Aorta (tissue), 5 donors: ENCODE measurements around the gene SUN1. TPM values are rescaled to one million over a fixed set of nuclear protein-coding genes. Genes with fewer than 3 reads are reported as not detected.

Source experiments
- ATAC-seq: fragments of 200-7000 bp; cut with Tn5 transposase; one replicate; pipeline ENCODE4 v1.9.1; 2022; ENCODE audit warnings: moderate library complexity; ENCODE audit not compliant: low FRiP score
- DNase-seq, 2 donors: peaks; one replicate each; pipeline ENCODE4 v3.0.0-alpha.2; 2020
- H3K27ac ChIP-seq, 2 donors: one replicate each; pipeline ENCODE4 v1.5.1; 2013; ENCODE audit warnings: low read length in 2 of 2, mild to moderate bottlenecking in 2 of 2, moderate library complexity in 2 of 2, control low read depth in 1 of 2, inconsistent platforms in 1 of 2, low read depth in 1 of 2
- H3K27me3 ChIP-seq, 2 donors: one replicate each; pipeline ENCODE4 v1.6.1; 2013; ENCODE audit warnings: control low read depth in 1 of 2, low read length in 1 of 2, mild to moderate bottlenecking in 1 of 2, moderate library complexity in 1 of 2; ENCODE audit not compliant: insufficient read depth in 2 of 2, control insufficient read depth in 1 of 2
- H3K36me3 ChIP-seq, 2 donors: one replicate each; pipeline ENCODE4 v1.6.1; 2013; ENCODE audit warnings: control low read depth in 1 of 2, low read length in 1 of 2, mild to moderate bottlenecking in 1 of 2; ENCODE audit not compliant: insufficient read depth in 2 of 2, control insufficient read depth in 1 of 2
- H3K4me1 ChIP-seq, 2 donors: one replicate each; pipeline ENCODE4 v1.6.1; 2013; ENCODE audit warnings: low read length in 2 of 2, control low read depth in 1 of 2, mild to moderate bottlenecking in 1 of 2, moderate library complexity in 1 of 2; ENCODE audit not compliant: insufficient read depth in 2 of 2, control insufficient read depth in 1 of 2
- H3K4me3 ChIP-seq, 2 donors: one replicate each; pipeline ENCODE4 v1.5.1; 2013; ENCODE audit warnings: low read length in 2 of 2, control low read depth in 1 of 2, mild to moderate bottlenecking in 1 of 2
- H3K9me3 ChIP-seq: one replicate; pipeline ENCODE4 v1.6.1; 2013; ENCODE audit warnings: mild to moderate bottlenecking, low read length; ENCODE audit not compliant: control insufficient read depth
- WGBS, 2 donors: extraction: QIAGEN DNeasy Blood & Tissue Kit; methylation state at CpG; one replicate each; pipeline ENCODE4 v1.1.7; 2013; 5-methylcytosine and 5-hydroxymethylcytosine counted together
- intact Hi-C, 2 donors: fragments of 100-400 bp; cut with DNase I; formaldehyde crosslinking; loops; one replicate each; pipeline versions ENCODE4 v1.14.2 to v1.15.0; 2022
- polyA plus RNA-seq, 2 donors: library from polyadenylated mRNA; stranded (reverse); fragments of 200-250 nt; gene quantifications; one replicate each; pipeline ENCODE4 v1.2.3, GENCODE V29; 2013
- total RNA-seq, 2 donors: library from RNA; stranded (reverse); fragmentation: NEBNext Ultra II Directional; extraction: Animal tissue kit (Norgen Biotek cat#: 25700); gene quantifications; one replicate each; pipeline ENCODE4 v1.2.1, GENCODE V29; 2021
- donor health status: healthy with polysubstance abuse.
- donor health status: Bipolar disorder and iron deficiency.
- donor health status: DM: no; HTN: no; CAD: no.
- donor health status: DM: no; HTN: no; CAD: no.
- donor health status: DM: yes; HTN: yes; CAD: no.

Gene SUN1
- total and polyA plus RNA-seq, 4 donors, result 36.3 to 236 (median 160) TPM

- intact Hi-C loops, result no loop called here
- Histone ChIP-seq H3K27ac (no peak overlapping the region), H3K9me3 (no peaks in the 10 kb centered on the region), H3K4me3 (no peak overlapping the region), H3K36me3 (no peaks in the 10 kb centered on the region), H3K27me3 (no peaks in the 10 kb centered on the region), H3K4me1 (no peaks in the 10 kb centered on the region)
- DNase-seq (peak; percentile 41 to 68), ATAC-seq (no peak)
- WGBS, 2 donors, result 88 to 89% methylated on average over 25 of the region's 25 CpGs
Measured at GRCh38 chr7:885261-885892, 53.1 kb downstream of the SUN1 start.

- no peaks in the 10 kb centered on the region for H3K27me3 ChIP-seq
- H3K36me3 ChIP-seq, result peaks cover 0 to 2% of the 10 kb centered on the region in 2 donors
- DNase-seq (peak; percentile 33 to 57), ATAC-seq (no peak)
- 83 to 93% methylated on average over 30 of the region's 30 CpGs for WGBS, 2 donors
- intact Hi-C loops, result no loop called here
- H3K4me1 ChIP-seq, result no peaks in the 10 kb centered on the region
- no peaks in the 10 kb centered on the region for H3K9me3 ChIP-seq
- H3K27ac ChIP-seq, result no peak overlapping the region
- no peak overlapping the region for H3K4me3 ChIP-seq
Measured at GRCh38 chr7:885893-886625, 53.8 kb downstream of the SUN1 start.

GRCh38 chr7:886626-887487 lies 54.6 kb downstream of the SUN1 start:
- Histone ChIP-seq H3K27me3 (no peaks in the 10 kb centered on the region), H3K4me1 (no peaks in the 10 kb centered on the region), H3K4me3 (no peak overlapping the region), H3K27ac (no peak overlapping the region), H3K36me3 (peaks cover 0 to 2% of the 10 kb centered on the region in 2 donors), H3K9me3 (no peaks in the 10 kb centered on the region)
- ATAC-seq, result no peak
- DNase-seq, result peak; percentile 35 to 66
- 91% methylated on average over 40 of the region's 40 CpGs for WGBS, 2 donors
- intact Hi-C loops, result no loop called here

- intact Hi-C loops, result no loop called here
- Histone ChIP-seq H3K4me1 (no peaks in the 10 kb centered on the region), H3K27me3 (no peaks in the 10 kb centered on the region), H3K27ac (no peak overlapping the region), H3K4me3 (no peak overlapping the region), H3K36me3 (peaks cover 0 to 2% of the 10 kb centered on the region in 2 donors), H3K9me3 (no peaks in the 10 kb centered on the region)
- WGBS, 2 donors, result 92 to 94% methylated on average over 18 of the region's 18 CpGs
- DNase-seq, result peak in 1 of 2 donors; percentile 45
- no peak for ATAC-seq
Measured at GRCh38 chr7:887488-887820, 55.2 kb downstream of the SUN1 start.

GRCh38 chr7:888081-889024 lies 56.1 kb downstream of the SUN1 start:
- Histone ChIP-seq H3K27ac (no peak overlapping the region), H3K36me3 (peaks cover 0 to 2% of the 10 kb centered on the region in 2 donors), H3K27me3 (no peaks in the 10 kb centered on the region), H3K4me1 (no peaks in the 10 kb centered on the region), H3K9me3 (no peaks in the 10 kb centered on the region), H3K4me3 (no peak overlapping the region)
- ATAC-seq (no peak), DNase-seq (peak; percentile 40 to 71)
- WGBS, 2 donors, result 90 to 91% methylated on average over 43 of the region's 43 CpGs
- intact Hi-C loops, result no loop called here

- no peaks in the 10 kb centered on the region for H3K4me1 ChIP-seq
- DNase-seq (peak in 1 of 2 donors; percentile 44), ATAC-seq (no peak)
- H3K27me3 ChIP-seq, result no peaks in the 10 kb centered on the region
- H3K4me3 ChIP-seq, result no peak overlapping the region
- peaks cover 0 to 2% of the 10 kb centered on the region in 2 donors for H3K36me3 ChIP-seq
- no peaks in the 10 kb centered on the region for H3K9me3 ChIP-seq
- intact Hi-C loops, result no loop called here
- WGBS, 2 donors, result 90 to 94% methylated on average over 15 of the region's 15 CpGs
- no peak overlapping the region for H3K27ac ChIP-seq
Measured at GRCh38 chr7:889025-889390, 56.7 kb downstream of the SUN1 start.

- H3K36me3 ChIP-seq, result peaks cover 0 to 5% of the 10 kb centered on the region in 2 donors
- H3K4me1 ChIP-seq, result no peaks in the 10 kb centered on the region
- no peaks in the 10 kb centered on the region for H3K9me3 ChIP-seq
- H3K27me3 ChIP-seq, result no peaks in the 10 kb centered on the region
- intact Hi-C loops, result no loop called here
- H3K4me3 ChIP-seq, result no peak overlapping the region
- peak; percentile 20 to 51 for DNase-seq
- no peak for ATAC-seq
- H3K27ac ChIP-seq, result no peak overlapping the region
- WGBS, 2 donors, result 96% methylated on average over 14 to 18 of the region's 18 CpGs
Measured at GRCh38 chr7:889391-889790, 57.1 kb downstream of the SUN1 start.

- H3K9me3 ChIP-seq, result no peaks in the 10 kb centered on the region
- intact Hi-C loops, result no loop called here
- H3K27ac ChIP-seq, result no peak overlapping the region
- DNase-seq, result peak in 1 of 2 donors; percentile 39
- ATAC-seq, result no peak
- WGBS, 2 donors, result 90 to 94% methylated on average over 15 of the region's 15 CpGs
- peaks cover 0 to 6% of the 10 kb centered on the region in 2 donors for H3K36me3 ChIP-seq
- no peaks in the 10 kb centered on the region for H3K27me3 ChIP-seq
- no peaks in the 10 kb centered on the region for H3K4me1 ChIP-seq
- no peak overlapping the region for H3K4me3 ChIP-seq
Measured at GRCh38 chr7:890868-891267, 58.6 kb downstream of the SUN1 start.
